ENCODE data around the gene GSC. TPM values are rescaled to one million over a fixed set of nuclear protein-coding genes. Genes with fewer than 3 reads are reported as not detected.
"Not testable (repeated sequence)": the region's sequence is repeated elsewhere in the genome, so short reads cannot be mapped to it uniquely, and the experiment has no call there.

GSC gene
- total and polyA plus RNA-seq, 2 donors from 2014 or later, result not detected

GRCh38 chr14:94750371-94750770 lies 19.5 kb downstream of the GSC start:
- FAIRE-seq (no peak), DNase-seq (no peak)
- H3K4me3 ChIP-seq (ENCODE audit: low read length in 3 of 3), result no peak overlapping the region
- no peaks in the 10 kb centered on the region for H3K27me3 ChIP-seq (ENCODE audit: control insufficient read depth, insufficient read depth, low read length)
- TF ChIP-seq CTCF (IDR thresholded peaks at IDR 0.05; ENCODE audit: borderline replicate concordance, extremely low read depth, insufficient read depth), result no peak
- intact Hi-C loops (cut with DNase I), result no loop called here
- H3K9me3 ChIP-seq (ENCODE audit: control insufficient read depth in 2 of 3, insufficient read depth in 1 of 3, low read length in 3 of 3), result no peaks in the 10 kb centered on the region
- no peaks in the 10 kb centered on the region for H3K4me1 ChIP-seq (ENCODE audit: control insufficient read depth in 2 of 3, insufficient read depth in 2 of 3, low read depth in 1 of 3, low read length in 3 of 3)
- no peak overlapping the region for H3K9ac ChIP-seq (ENCODE audit: low read length in 3 of 3)
- H3K27ac ChIP-seq (ENCODE audit: low read depth in 2 of 2, low read length in 2 of 2), result no peak overlapping the region
- H3K36me3 ChIP-seq (ENCODE audit: control insufficient read depth in 2 of 3, insufficient read depth in 3 of 3, low read length in 3 of 3), result no peaks in the 10 kb centered on the region

GRCh38 chr14:94748667-94749347 lies 21.1 kb downstream of the GSC start:
- Histone ChIP-seq H3K4me1 (ENCODE audit: control insufficient read depth in 2 of 3, insufficient read depth in 2 of 3, low read depth in 1 of 3, low read length in 3 of 3) (no peaks in the 10 kb centered on the region), H3K4me3 (ENCODE audit: low read length in 3 of 3) (no peak overlapping the region), H3K36me3 (ENCODE audit: control insufficient read depth in 2 of 3, insufficient read depth in 3 of 3, low read length in 3 of 3) (no peaks in the 10 kb centered on the region), H3K27ac (ENCODE audit: low read depth in 2 of 2, low read length in 2 of 2) (no peak overlapping the region), H3K9ac (ENCODE audit: low read length in 3 of 3) (no peak overlapping the region), H3K9me3 (ENCODE audit: control insufficient read depth in 2 of 3, insufficient read depth in 1 of 3, low read length in 3 of 3) (no peaks in the 10 kb centered on the region), H3K27me3 (ENCODE audit: control insufficient read depth, insufficient read depth, low read length) (no peaks in the 10 kb centered on the region)
- FAIRE-seq (no peak), DNase-seq (peak in 4 of 5 donors; percentile 74 to 83 (median 74))
- intact Hi-C loops (cut with DNase I), result no loop called here
- peak; percentile 45 for TF ChIP-seq CTCF (IDR thresholded peaks at IDR 0.05; ENCODE audit: borderline replicate concordance, extremely low read depth, insufficient read depth)

- Histone ChIP-seq H3K4me1 (ENCODE audit: control insufficient read depth in 2 of 3, insufficient read depth in 2 of 3, low read depth in 1 of 3, low read length in 3 of 3) (no peaks in the 10 kb centered on the region), H3K9ac (ENCODE audit: low read length in 3 of 3) (no peak overlapping the region), H3K9me3 (ENCODE audit: control insufficient read depth in 2 of 3, insufficient read depth in 1 of 3, low read length in 3 of 3) (no peaks in the 10 kb centered on the region), H3K27ac (ENCODE audit: low read depth in 2 of 2, low read length in 2 of 2) (no peak overlapping the region), H3K36me3 (ENCODE audit: control insufficient read depth in 2 of 3, insufficient read depth in 3 of 3, low read length in 3 of 3) (no peaks in the 10 kb centered on the region), H3K27me3 (ENCODE audit: control insufficient read depth, insufficient read depth, low read length) (no peaks in the 10 kb centered on the region), H3K4me3 (ENCODE audit: low read length in 3 of 3) (no peak overlapping the region)
- no peak for FAIRE-seq
- no peak for DNase-seq
- TF ChIP-seq CTCF (IDR thresholded peaks at IDR 0.05; ENCODE audit: borderline replicate concordance, extremely low read depth, insufficient read depth), result no peak
- intact Hi-C loops (cut with DNase I), result no loop called here
Measured at GRCh38 chr14:94747739-94748138, 22.2 kb downstream of the GSC start.

GRCh38 chr14:94747153-94747552 lies 22.8 kb downstream of the GSC start:
- intact Hi-C loops (cut with DNase I); FAIRE-seq; H3K36me3 ChIP-seq (ENCODE audit: control insufficient read depth in 2 of 3, insufficient read depth in 3 of 3, low read length in 3 of 3); H3K27ac ChIP-seq (ENCODE audit: low read depth in 2 of 2, low read length in 2 of 2); H3K4me3 ChIP-seq (ENCODE audit: low read length in 3 of 3); H3K9me3 ChIP-seq (ENCODE audit: control insufficient read depth in 2 of 3, insufficient read depth in 1 of 3, low read length in 3 of 3); H3K4me1 ChIP-seq (ENCODE audit: control insufficient read depth in 2 of 3, insufficient read depth in 2 of 3, low read depth in 1 of 3, low read length in 3 of 3); H3K9ac ChIP-seq (ENCODE audit: low read length in 3 of 3); H3K27me3 ChIP-seq (ENCODE audit: control insufficient read depth, insufficient read depth, low read length): not testable (repeated sequence)
- DNase-seq, result peak in 1 of 5 donors; percentile 18

All from kidney (tissue), 14 donors.